ENCODE data around the gene ZNF512B.
"Not testable (repeated sequence)": the region's sequence is repeated elsewhere in the genome, so short reads cannot be mapped to it uniquely, and the experiment has no call there.

The ZNF512B gene

DNA sequence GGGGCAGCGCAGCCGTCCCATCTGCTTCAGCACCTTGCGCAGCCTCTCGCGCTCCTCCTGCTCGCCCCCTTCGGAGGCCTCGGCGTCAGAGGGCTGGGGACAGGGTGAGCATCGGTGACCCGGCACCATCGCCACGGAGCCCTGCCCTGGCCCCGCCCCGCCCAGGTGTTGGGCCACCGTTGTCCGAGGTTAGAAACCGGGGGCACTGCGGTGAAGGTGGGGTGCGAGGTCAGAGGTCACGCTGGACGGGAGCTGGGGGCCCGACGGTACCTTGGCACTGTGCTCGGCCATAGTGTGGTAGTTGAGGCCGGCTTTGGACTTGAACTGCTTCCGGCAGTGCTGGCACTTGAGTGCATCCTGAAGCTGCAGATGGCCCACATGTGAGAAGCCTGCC, 6.4 kb downstream of the ZNF512B start:
- no peak for DNase-seq

- DNase-seq, result no peak
Observed at GRCh38 chr20:63962426-63963347, 7.0 kb downstream of the ZNF512B start.

GRCh38 chr20:63961664-63962425, 7.9 kb downstream of the ZNF512B start:
- no peak for DNase-seq

GRCh38 chr20:63960654-63961621, 8.8 kb downstream of the ZNF512B start:
- DNase-seq, result not testable (repeated sequence)

DNA sequence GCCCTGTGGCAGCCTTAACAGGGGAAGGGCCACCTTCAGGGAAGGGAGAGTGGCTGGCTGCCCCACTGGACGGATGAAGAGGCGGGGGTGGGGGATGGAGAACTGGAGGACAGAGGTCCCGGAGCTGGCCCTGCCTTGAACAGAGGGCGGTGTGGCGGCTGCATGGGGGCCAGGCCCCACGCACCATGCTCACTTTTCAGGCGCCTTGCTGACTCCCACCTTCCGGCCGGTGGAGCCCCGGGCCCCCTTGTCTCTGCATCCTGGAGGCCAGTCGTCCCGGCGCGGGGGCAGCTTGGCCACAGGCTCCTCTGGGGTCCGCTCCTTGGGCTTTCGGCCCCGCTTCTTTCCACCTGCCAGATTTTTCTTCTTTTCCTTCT, 10.0 kb downstream of the ZNF512B start:
- DNase-seq, result no peak

GRCh38 chr20:63958964-63959698, 10.6 kb downstream of the ZNF512B start:
- no peak for DNase-seq

- no peak for DNase-seq
Observed at GRCh38 chr20:63958471-63958870, 11.3 kb downstream of the ZNF512B start.

GRCh38 chr20:63957690-63958441, 11.9 kb downstream of the ZNF512B start:
- peak; percentile 66 for DNase-seq

GRCh38 chr20:63957004-63957689, 12.6 kb downstream of the ZNF512B start:
- peak; percentile 78 for DNase-seq

DNA sequence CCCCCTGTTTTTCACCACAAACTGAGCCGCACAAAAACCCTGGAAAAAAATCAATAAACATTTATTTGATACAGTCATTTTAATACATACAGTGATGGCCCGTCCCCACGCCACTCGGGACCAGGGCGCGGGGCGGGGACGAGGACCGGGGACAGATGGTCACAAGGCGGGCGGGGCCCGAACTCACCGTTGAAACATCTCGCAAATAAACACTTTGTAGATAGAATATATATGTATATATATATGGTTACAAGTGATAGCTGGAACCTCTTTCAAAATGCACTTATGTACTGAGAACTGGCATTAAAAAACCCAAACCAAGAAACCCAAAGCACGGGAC, 13.1 kb downstream of the ZNF512B start:
- DNase-seq, result peak; percentile 55

DNA sequence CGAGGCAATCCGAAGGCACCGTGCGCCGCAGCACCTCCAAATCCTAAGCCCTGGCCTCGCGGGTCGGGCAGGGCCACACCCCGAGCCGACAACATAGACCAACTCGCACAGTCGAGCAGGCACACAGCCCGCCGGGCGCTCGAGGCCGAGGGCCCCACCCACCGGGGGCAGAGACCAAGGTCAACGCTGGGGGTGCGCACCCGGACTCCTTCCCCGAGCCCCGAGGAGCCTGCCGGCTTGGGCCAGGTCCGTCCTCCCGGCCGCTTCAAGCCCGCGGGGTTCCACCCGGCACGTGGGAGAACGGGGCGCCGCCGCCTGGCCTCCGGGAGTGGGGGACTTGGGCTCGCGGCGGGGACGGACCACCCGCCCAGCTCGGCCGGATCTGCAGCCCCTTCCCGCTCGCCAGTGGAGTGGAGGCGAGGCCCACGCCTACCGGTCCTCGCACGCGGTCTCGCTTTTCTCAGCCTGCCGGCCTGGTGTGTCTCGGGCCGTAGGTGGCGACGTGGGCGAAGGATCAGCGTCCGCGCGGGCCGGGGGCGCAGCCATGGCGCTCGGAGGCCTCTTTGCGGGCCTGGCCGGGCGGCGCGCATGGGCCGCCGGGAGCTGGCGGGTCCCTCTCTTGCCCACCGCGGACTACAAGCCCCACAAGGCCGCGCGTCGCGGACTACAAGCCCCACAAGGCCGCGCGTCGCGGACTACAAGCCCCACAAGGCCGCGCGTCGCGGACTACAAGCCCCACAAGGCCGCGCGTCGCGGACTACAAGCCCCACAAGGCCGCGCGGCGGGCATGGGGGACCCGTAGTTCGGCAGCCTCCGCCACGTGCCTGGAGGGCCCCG, 13.7 kb downstream of the ZNF512B start, which contains the start of gene UCKL1:
Gene UCKL1, minus strand, starts transcription at position 590 of the 837 bp plus-strand sequence. Its CDS starts 44 bp downstream, at position 546.
- no peak for DNase-seq

- no peak for DNase-seq
Observed at GRCh38 chr20:63955281-63955826, 14.4 kb downstream of the ZNF512B start.

DNA sequence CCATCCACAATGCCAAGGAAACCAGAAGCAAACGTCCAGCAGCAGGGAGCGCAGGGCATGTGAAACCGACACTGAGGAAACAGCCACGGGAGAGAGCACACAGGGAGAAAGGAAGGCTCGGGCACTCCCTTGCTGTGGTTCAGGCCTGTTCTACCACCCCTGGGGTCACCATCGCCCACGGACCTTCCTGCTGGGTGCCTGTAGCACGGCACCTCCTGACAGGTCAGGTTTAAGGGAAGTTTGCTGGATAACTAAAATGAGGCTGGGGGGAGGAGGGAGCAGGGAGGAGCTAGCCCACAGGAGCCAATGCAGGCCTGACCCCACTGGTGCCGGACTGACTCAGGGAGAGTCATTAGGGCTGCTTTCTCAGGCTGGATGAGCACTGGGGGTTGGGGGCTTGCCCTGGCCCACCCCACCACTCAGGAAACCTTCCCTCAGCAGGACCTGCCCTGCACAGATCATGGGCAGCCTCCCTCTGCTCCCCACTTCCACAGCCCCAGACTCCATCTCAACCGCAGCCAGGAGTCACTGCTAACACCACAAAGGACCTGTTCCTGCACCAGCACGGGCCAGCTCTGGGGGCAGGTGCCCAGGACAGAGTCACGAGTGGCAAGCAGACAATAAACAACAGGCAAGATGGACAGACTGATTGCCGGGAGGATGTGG, 15.8 kb downstream of the ZNF512B start:
- DNase-seq, result no peak

DNA sequence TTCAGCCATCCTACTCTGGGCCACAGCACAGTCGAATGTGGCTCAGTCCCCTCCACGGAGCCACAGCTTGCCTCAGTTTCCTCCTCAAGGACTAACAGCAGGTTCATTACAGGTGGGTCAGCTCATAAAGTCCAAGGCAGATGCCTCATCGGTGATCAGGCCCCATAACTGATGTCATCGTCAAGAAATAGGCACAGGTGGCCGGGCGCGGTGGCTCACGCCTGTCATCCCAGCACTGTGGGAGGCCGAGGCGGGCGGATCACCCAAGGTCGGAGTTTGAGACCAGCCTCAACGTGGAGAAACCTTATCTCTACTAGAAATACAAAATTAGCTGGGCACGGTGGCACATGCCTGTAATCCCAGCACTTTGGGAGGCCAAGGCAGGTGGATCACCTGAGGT, 17.0 kb downstream of the ZNF512B start:
- no peak for DNase-seq

GRCh38 chr20:63952210-63952535, 17.6 kb downstream of the ZNF512B start:
- no peak for DNase-seq

DNA sequence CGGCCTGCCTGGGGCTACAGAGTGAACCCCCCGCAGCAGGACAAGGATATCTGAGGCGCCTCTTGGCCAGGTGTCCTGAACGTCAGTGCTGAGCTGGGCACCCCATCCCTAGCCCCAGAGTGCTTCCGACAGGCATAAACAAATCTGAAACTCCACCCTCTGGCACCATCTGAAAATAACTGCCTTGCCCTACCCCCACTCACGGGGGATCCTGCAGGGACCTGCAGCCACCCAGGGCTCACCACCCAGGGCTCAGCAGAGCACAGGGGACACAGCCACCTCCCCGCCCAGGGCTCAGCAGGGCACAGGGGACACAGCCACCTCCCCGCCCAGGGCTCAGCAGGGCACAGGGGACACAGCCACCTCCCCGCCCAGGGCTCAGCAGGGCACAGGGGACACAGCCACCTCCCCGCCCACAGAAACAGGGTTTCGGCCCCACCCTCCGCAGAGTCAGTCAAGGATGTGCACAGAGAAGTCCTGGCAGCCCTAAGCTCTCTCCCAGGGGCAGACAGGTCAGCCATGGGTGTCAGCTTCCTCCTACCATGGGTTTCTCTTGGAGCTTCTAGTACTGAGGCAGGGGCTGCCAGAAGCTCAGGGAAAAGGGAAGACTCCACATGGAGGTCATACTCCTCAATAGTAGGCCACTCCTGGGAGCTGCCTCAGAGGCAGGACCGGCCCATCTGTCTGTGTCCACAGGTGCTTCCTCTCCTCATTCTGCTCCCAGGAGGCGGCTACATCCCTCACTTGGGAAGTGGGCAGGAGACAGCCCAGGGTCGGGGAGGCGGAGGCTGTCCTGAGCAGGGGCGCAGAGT, 18.1 kb downstream of the ZNF512B start:
- no peak for DNase-seq

GRCh38 chr20:63950701-63951397, 18.9 kb downstream of the ZNF512B start:
- DNase-seq, result no peak
